Measurements from ENCODE around the gene PARP16.

PARP16 gene

DNA sequence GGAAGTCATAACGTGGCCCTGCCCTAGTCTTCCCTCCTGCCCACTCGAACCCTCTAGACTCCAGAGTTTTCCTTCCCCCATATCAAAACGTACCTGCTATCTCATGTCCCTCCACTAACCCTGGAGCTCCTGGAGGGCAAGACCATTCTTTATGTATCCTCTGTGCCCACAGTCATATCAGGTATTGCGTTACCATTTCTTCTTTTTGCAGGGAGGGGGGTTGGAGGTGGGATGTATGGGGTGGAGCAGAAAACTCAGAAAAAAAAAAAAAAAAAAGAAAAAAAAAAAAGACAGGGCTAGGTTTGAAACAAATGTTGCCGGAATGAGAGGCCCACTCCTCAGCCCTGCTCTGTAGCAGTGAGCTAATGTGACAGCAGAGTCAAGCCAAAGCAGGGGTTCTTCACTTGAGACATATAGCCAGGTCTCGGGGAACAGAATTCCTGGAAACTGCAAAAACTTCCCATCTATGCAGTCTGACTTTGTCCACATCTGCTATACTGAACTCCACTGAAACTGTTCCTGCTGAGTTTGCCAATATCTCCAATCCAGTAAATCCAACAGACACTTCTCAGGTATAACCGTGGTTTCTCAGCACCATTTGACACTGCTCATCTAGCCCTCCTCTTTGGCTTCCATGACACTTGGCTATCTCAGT, 31.1 kb downstream of the PARP16 start:
- TF ChIP-seq, protein P1, sequence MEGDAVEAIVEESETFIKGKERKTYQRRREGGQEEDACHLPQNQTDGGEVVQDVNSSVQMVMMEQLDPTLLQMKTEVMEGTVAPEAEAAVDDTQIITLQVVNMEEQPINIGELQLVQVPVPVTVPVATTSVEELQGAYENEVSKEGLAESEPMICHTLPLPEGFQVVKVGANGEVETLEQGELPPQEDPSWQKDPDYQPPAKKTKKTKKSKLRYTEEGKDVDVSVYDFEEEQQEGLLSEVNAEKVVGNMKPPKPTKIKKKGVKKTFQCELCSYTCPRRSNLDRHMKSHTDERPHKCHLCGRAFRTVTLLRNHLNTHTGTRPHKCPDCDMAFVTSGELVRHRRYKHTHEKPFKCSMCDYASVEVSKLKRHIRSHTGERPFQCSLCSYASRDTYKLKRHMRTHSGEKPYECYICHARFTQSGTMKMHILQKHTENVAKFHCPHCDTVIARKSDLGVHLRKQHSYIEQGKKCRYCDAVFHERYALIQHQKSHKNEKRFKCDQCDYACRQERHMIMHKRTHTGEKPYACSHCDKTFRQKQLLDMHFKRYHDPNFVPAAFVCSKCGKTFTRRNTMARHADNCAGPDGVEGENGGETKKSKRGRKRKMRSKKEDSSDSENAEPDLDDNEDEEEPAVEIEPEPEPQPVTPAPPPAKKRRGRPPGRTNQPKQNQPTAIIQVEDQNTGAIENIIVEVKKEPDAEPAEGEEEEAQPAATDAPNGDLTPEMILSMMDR (IDR thresholded peaks at IDR 0.05): no peak

DNA sequence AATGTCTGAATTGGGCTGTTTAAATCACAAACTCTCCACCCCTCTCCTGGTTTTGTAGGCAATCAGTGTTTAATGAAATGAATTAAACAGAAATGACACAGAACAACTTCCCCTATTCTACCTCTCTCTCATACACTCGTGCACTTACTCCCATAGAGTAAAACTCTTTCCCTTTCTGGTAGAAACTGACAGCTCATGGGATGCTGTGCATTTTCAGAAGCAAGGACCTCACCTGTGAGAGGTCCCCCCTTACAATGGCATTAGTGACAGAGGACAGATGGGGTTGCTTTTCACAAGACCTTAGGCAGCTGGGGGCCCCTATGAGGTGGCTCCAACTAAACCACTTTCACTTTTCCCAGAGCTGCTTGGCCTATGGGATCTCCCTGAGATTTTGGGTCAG, 31.9 kb downstream of the PARP16 start:
- TF ChIP-seq, protein P1 (IDR thresholded peaks at IDR 0.05): no peak

DNA sequence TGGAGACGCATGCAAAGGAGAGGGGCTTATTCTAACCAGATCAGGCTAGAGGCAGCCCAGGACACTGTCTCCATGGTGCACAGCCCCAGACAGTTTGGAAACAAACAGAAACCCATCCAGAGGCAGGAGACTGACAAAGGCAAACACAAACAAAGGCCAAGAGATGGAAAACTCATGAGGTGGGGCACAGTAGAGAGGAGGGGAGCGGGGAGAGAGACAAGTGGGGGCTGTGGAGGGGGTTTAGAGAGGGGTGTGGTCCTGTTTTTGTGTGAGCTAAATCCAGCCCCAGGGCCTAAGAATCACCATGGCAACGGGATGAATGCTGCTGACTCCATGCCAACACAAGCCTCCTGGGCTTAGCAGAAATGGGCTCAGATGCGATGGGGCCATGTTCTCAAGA, 32.3 kb downstream of the PARP16 start:
- TF ChIP-seq, protein P1 (IDR thresholded peaks at IDR 0.05): no peak

DNA sequence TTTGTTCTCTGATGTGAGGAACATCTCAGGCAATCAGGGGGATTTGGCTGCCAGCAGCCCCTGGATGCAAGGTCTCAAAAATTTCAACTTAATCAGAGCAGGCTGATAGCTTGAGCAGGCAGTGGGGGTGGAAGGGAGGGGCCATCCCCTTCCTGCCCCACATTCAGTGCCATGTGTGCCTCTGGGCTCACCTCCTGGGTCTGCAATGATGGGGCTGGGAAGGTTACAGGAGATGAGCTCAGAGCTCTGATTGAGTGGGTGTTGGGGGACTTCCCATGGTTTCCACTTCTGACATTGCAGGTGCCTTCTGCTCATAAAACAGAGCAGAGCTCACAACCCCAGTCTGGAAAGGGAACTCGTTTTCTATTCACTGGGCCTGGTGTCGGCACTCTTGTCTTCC, 37.0 kb downstream of the PARP16 start:
- TF ChIP-seq, protein P1 (IDR thresholded peaks at IDR 0.05): no peak

DNA sequence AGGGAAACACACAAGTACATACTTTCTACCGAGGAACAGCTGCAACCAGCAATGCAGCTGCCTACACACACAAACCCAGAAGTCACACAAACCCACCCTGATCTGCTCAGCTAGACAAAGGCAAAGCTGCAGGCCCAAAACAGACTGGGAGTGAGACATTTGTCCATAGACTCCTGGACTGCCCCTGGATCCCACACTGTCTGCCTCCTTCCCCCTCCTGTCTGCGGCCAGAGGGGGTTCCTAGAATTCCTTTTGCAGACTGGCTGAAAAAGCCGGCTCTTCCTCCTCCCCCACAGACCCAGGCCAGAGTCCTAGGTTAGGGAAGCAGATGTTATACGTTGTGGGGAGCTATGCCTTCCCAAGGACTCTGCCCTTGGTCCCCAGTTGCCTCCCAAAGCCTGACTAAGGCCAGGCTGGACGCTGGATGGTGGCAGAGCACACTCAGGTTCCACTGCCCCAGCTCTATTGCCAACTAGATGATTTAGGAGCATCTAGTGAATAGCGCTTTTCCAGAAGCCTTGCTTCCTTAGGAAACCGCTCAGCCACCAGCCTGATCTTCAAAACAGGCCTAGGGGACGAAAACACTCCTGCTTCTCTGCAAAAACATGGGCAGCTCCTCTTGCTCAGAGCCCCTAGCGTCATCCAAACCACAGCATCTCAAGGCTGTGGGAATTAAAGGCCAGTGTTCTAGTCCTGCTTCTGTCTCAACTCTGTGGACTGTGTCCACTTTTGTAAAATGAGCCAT, 38.0 kb downstream of the PARP16 start:
- TF ChIP-seq, protein P1 (IDR thresholded peaks at IDR 0.05): no peak

DNA sequence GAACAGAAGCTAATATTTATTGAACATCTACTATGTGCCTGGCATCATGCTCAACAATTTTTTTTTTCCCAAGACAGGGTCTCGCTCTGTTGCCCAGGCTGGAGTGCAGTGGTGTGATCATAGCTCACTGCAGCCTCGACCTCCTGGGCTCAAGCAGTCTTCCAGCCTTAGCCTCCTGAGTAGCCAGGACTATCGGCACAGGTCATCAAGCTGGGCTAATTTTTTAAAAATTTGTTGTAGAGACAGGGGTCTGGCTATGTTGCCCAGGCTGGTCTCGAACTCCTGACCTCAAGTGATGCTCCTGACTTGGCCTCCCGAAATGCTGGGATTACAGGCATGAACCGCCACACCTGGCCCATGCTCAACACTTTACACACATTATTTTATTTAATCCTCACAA, 39.7 kb downstream of the PARP16 start:
- TF ChIP-seq, protein P1 (IDR thresholded peaks at IDR 0.05): no peak

DNA sequence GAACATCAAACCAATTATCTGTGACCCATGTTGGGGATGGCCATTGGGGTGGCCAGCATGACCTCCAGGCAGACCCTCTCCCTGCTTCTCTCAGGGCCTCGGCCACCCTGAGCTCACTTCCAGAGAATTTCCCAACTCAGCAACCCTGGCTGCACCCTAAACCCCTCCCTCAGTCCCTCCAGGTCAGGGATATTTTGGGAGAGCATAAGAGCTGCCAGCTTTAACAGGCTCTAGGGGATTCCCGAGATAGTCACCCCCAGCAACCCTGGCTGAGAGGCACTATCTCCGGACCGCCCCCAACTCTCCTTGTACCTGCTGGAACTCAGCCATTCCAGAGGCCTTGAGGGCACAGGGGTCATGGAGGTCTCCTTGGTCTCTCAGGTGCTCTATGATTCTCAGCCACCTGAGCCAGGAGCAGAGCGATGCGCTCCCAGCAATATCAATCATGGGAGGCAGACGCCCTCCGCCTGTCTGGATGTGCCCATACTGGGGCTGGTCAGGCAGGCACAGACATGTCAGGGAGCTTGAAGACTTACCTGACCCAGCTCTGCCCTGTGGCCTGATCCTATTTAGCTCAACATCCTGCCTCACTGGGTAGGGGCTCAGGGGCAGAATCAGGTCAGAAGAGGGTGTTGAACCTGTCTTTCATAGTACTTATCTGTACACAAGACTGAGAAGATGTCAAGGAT, 40.5 kb downstream of the PARP16 start:
- TF ChIP-seq, protein P1 (IDR thresholded peaks at IDR 0.05): no peak
